ENCODE measurements around the gene VEGFA. TPM values are rescaled to one million over a fixed set of nuclear protein-coding genes. Genes with fewer than 3 reads are reported as not detected.
"Not testable (repeated sequence)": the region's sequence is repeated elsewhere in the genome, so short reads cannot be mapped to it uniquely, and the experiment has no call there.

VEGFA gene
- total RNA-seq, 2 donors from 2014 or later: 127 to 335 TPM

DNA sequence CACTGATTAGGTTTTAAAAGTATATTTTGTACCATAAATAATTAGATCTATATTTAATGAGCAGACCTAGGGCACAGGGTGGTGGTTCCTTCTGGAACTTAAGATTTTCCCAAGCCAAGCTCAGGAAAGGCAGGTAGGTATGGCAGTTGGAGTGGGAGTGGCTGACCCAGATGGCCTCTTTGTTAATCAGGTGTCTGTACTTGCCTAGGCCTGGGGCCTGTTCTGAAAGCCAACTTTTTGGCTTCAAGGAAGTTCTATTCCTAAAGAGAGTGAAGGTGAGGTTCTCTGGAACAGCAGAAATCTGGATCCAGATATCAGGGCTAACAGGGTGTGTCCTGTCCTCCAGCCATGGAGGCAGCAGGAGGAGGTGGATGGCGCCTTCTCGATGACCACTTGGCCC, 44.9 kb downstream of the VEGFA start:
- Histone ChIP-seq H3K4me1 (replicated peaks) (no peaks in the 10 kb centered on the region), H3K4me3 (no peak overlapping the region), H3K27me3 (replicated peaks; ENCODE audit: insufficient read depth) (no peaks in the 10 kb centered on the region), H3K27ac (no peak overlapping the region), H3K36me3 (no peaks in the 10 kb centered on the region), H3K9me3 (no peaks in the 10 kb centered on the region)
- intact Hi-C loops (cut with DNase I): no loop called here
- TF ChIP-seq POLR2AphosphoS5 (IDR thresholded peaks at IDR 0.05): no peak
- TF ChIP-seq POLR2A (IDR thresholded peaks at IDR 0.05): no peak
- TF ChIP-seq, protein P1, sequence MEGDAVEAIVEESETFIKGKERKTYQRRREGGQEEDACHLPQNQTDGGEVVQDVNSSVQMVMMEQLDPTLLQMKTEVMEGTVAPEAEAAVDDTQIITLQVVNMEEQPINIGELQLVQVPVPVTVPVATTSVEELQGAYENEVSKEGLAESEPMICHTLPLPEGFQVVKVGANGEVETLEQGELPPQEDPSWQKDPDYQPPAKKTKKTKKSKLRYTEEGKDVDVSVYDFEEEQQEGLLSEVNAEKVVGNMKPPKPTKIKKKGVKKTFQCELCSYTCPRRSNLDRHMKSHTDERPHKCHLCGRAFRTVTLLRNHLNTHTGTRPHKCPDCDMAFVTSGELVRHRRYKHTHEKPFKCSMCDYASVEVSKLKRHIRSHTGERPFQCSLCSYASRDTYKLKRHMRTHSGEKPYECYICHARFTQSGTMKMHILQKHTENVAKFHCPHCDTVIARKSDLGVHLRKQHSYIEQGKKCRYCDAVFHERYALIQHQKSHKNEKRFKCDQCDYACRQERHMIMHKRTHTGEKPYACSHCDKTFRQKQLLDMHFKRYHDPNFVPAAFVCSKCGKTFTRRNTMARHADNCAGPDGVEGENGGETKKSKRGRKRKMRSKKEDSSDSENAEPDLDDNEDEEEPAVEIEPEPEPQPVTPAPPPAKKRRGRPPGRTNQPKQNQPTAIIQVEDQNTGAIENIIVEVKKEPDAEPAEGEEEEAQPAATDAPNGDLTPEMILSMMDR (IDR thresholded peaks at IDR 0.05): no peak
- DNase-seq (ENCODE audit: low spot score): no peak
- WGBS: 18% methylated on average over 2 of the region's 2 CpGs

DNA sequence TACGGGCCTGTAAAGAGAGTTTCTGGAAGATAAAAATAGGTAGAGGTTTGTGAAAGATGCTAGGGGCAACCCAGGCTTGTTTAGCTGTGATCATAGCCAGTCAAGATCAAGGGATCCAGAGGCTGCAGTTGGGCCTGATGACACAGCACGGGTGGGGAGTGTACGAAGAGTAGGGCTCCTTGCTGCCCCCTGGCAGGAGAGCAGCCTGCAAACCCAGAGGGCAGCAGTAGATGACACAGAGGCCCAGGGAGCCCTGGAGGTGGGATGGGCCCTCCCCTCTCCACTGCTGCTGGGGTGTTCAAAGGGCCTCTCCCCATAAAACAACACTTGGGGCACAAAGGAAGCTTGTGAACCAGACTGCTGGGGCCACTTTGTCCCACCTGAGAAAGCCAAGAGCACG, 47.2 kb downstream of the VEGFA start:
- no peak for DNase-seq (ENCODE audit: low spot score)
- Histone ChIP-seq H3K36me3 (no peaks in the 10 kb centered on the region), H3K4me1 (replicated peaks) (no peaks in the 10 kb centered on the region), H3K27me3 (replicated peaks; ENCODE audit: insufficient read depth) (no peaks in the 10 kb centered on the region), H3K27ac (no peak overlapping the region), H3K4me3 (no peak overlapping the region), H3K9me3 (no peaks in the 10 kb centered on the region)
- TF ChIP-seq POLR2A (IDR thresholded peaks at IDR 0.05): no peak
- TF ChIP-seq, protein P1 (IDR thresholded peaks at IDR 0.05): no peak
- no peak for TF ChIP-seq POLR2AphosphoS5 (IDR thresholded peaks at IDR 0.05)
- intact Hi-C loops (cut with DNase I): no loop called here
- WGBS: 74% methylated on average over 4 of the region's 4 CpGs

DNA sequence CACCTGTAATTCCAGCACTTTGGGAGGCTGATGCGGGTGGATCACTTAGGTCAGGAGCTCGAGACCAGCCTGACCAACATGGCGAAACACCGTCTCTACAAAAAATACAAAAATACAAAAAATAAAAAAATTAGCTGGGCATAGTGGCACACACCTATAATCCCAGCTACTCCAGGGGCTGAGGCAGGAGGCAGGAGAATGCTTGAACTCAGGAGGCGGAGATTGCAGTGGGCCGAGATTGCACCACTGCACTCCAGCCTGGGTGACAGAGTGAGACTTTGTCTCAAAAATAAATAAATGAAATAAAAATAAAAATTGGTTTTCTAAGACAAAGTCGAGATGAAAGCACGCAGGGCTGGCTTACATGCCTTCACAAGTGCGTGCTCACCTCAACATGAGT, 49.0 kb downstream of the VEGFA start:
- H3K4me3 ChIP-seq; DNase-seq (ENCODE audit: low spot score); H3K27me3 ChIP-seq (replicated peaks; ENCODE audit: insufficient read depth); H3K27ac ChIP-seq; intact Hi-C loops (cut with DNase I); H3K9me3 ChIP-seq; H3K4me1 ChIP-seq (replicated peaks); H3K36me3 ChIP-seq: not testable (repeated sequence)
- WGBS: 93% methylated on average over 9 of the region's 9 CpGs

DNA sequence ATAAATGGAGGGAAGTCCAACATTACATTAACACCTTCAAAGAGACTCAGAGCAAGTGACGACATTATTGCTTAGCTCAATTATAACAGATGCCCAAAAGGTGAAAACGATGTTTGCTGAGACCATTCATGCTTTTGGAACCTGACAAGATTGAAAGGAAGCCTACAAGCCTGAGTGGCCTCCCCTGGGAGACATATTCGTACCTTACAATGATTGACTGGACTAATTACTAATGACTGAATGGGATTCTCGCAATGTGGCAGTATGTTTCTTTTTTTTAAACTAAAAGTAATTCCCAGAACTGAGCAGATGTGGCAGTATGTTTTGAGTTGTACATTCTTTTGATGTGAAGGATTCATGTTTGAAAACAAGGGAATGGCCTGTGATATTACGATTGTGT, 49.9 kb downstream of the VEGFA start:
- Histone ChIP-seq H3K36me3 (no peaks in the 10 kb centered on the region), H3K4me3 (no peak overlapping the region), H3K27me3 (replicated peaks; ENCODE audit: insufficient read depth) (no peaks in the 10 kb centered on the region), H3K4me1 (replicated peaks) (no peaks in the 10 kb centered on the region), H3K27ac (no peak overlapping the region), H3K9me3 (no peaks in the 10 kb centered on the region)
- intact Hi-C loops (cut with DNase I): no loop called here
- TF ChIP-seq, protein P1 (IDR thresholded peaks at IDR 0.05): no peak
- no peak for TF ChIP-seq POLR2A (IDR thresholded peaks at IDR 0.05)
- no peak for TF ChIP-seq POLR2AphosphoS5 (IDR thresholded peaks at IDR 0.05)
- DNase-seq (ENCODE audit: low spot score): no peak
- WGBS: 79% methylated on average over 5 of the region's 5 CpGs

DNA sequence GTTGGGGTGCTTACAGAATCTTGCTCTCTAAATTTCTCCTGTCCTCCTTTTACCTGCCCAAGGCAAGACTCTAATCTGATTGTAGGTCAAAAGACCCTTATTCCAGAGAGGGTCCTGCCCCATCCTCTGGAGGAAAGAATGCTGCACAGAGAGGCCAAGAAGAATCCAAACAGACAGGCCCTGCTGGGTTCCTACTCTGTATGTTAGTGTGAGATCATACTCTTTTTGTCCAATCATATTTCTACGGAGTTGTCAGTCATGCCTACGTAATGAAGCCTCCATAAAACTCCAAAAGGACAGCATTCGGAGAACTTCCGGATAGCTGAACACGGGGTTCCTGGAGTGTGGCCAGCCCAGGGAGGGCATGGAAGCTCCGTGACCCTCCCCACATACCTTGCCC, 50.5 kb downstream of the VEGFA start:
- intact Hi-C loops (cut with DNase I): no loop called here
- Histone ChIP-seq H3K27ac (no peak overlapping the region), H3K4me3 (no peak overlapping the region), H3K4me1 (replicated peaks) (no peaks in the 10 kb centered on the region), H3K36me3 (no peaks in the 10 kb centered on the region), H3K27me3 (replicated peaks; ENCODE audit: insufficient read depth) (no peaks in the 10 kb centered on the region), H3K9me3 (no peaks in the 10 kb centered on the region)
- TF ChIP-seq POLR2AphosphoS5 (IDR thresholded peaks at IDR 0.05) (no peak), POLR2A (IDR thresholded peaks at IDR 0.05) (no peak)
- TF ChIP-seq, protein P1 (IDR thresholded peaks at IDR 0.05): no peak
- DNase-seq (ENCODE audit: low spot score): no peak
- WGBS: 96% methylated on average over 6 of the region's 6 CpGs
